Activated CD8-positive, alpha-beta memory T cell treated with anti-CD3 and anti-CD28 coated beads, Interleukin-2, amount 10 ng/mL, durations not matched to agents 7 days and 5 days (primary cell): ENCODE measurements around the gene RPS19. TPM values are rescaled to one million over a fixed set of nuclear protein-coding genes. Genes with fewer than 3 reads are reported as not detected.

ENCODE experiments used
- ATAC-seq: fragments of 150-1000 bp; cut with Tn5 transposase; one replicate; pipeline ENCODE4 v1.10.0; 2021; ENCODE audit warnings: moderate library complexity
- CTCF ChIA-PET: fragments of 350-600 bp; sonication (Branson Sonifier 250); formaldehyde crosslinking; loops from one replicate; lab custom pipeline; 2021; ENCODE audit warnings: antibody characterized with exemption; lab: Charles Lee
- DNase-seq: peaks from one replicate; pipeline ENCODE4 v3.0.0-alpha.2; 2020
- H3K27ac Mint-ChIP-seq: one replicate; pipeline ENCODE4 v1.8.0; 2021; ENCODE audit warnings: mild to moderate bottlenecking, mixed read lengths
- H3K27me3 Mint-ChIP-seq: one replicate; pipeline ENCODE4 v1.8.0; 2021; ENCODE audit warnings: mixed read lengths
- H3K36me3 Mint-ChIP-seq: one replicate; pipeline ENCODE4 v1.8.0; 2021; ENCODE audit warnings: mild to moderate bottlenecking, mixed read lengths
- H3K4me1 Mint-ChIP-seq: one replicate; pipeline ENCODE4 v1.8.0; 2021; ENCODE audit warnings: mixed read lengths
- H3K4me3 Mint-ChIP-seq: one replicate; pipeline ENCODE4 v1.8.0; 2021; ENCODE audit warnings: mild to moderate bottlenecking, moderate library complexity, mixed read lengths
- H3K9me3 Mint-ChIP-seq: one replicate; pipeline ENCODE4 v1.8.0; 2022; ENCODE audit warnings: low read depth, mixed read lengths
- microRNA-seq: library from miRNA; unstranded; fragments of <30 nt; microRNA quantifications from one replicate; pipeline ENCODE4 v1.2.0, GENCODE V29; 2022
- total RNA-seq, 2 experiments: library from RNA; stranded (reverse); gene quantifications; one replicate each; pipeline ENCODE4 v1.2.3, GENCODE V29; 2021

Gene RPS19
- total RNA-seq, 2 experiments from 2014 or later = 3,135 to 3,310 TPM

DNA sequence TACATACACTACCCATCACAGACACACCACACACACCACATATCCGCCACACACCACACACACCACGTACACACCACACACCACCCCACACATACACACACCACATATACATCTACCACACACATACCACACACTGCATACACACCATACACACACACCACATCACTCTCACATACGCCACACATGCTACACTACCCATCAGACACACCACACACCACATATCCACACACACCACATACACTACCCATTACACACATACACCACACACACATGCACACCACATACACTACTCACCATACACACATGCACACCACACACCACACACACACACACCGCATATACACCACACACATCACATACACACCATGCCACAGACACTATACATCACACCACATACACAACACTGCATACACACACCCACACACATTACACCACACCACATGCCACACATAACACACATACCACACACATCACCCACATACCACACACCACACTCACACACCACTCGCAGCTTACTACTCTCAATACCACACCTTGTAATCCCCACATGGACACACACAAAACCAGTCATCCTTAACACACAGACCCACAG, 58.7 kb downstream of the RPS19 start:
- DNase-seq (no peak), ATAC-seq (no peak)
- no peaks in the 10 kb centered on the region for H3K9me3 Mint-ChIP-seq
- CTCF ChIA-PET = interaction anchor here (0.8 kb wide), 1 partner anchor 11 kb away, joined by 3 read pairs; no protein-coding TSS in a partner anchor
- peaks cover 7% of the 10 kb centered on the region for H3K4me1 Mint-ChIP-seq
- H3K27ac Mint-ChIP-seq = no peak overlapping the region
- no peak overlapping the region for H3K4me3 Mint-ChIP-seq
- peaks cover 20% of the 10 kb centered on the region for H3K27me3 Mint-ChIP-seq
- H3K36me3 Mint-ChIP-seq = no peaks in the 10 kb centered on the region

DNA sequence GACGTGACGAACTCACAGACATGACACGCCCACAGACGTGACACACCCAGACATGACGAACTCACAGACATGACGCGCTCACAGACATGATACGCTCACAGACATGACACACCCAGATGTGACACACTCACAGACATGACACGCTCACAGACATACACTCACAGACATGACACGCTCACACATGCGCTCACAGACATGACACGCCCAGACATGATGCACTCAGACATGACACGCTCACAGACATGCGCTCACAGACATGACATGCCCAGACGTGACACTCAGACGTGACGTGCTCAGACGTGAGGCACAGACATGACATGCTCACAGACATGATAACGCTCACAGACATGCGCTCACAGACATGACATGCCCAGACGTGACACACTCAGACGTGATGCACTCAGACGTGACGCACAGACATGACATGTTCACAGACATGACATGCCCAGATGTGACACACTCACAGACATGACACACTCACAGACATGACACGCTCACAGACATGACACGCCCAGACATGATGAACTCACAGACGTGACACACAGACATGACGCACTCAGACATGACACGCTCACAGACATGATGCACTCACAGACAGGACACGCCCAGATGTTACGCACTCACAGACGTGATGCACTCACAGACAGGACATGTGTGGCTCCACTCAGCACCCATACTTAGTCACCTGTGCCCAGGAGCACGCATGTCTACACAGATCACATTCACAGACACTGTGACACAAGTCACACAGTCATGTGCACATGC, 60.1 kb downstream of the RPS19 start:
- DNase-seq = no peak
- peaks cover 13% of the 10 kb centered on the region for H3K27me3 Mint-ChIP-seq
- no peak for ATAC-seq
- CTCF ChIA-PET = interaction anchor here (0.8 kb wide), 1 partner anchor 10 kb away, joined by 3 read pairs; no protein-coding TSS in a partner anchor
- H3K4me3 Mint-ChIP-seq = no peak overlapping the region
- no peak overlapping the region for H3K27ac Mint-ChIP-seq
- H3K4me1 Mint-ChIP-seq = peaks cover 7% of the 10 kb centered on the region
- H3K36me3 Mint-ChIP-seq = no peaks in the 10 kb centered on the region
- H3K9me3 Mint-ChIP-seq = no peaks in the 10 kb centered on the region

DNA sequence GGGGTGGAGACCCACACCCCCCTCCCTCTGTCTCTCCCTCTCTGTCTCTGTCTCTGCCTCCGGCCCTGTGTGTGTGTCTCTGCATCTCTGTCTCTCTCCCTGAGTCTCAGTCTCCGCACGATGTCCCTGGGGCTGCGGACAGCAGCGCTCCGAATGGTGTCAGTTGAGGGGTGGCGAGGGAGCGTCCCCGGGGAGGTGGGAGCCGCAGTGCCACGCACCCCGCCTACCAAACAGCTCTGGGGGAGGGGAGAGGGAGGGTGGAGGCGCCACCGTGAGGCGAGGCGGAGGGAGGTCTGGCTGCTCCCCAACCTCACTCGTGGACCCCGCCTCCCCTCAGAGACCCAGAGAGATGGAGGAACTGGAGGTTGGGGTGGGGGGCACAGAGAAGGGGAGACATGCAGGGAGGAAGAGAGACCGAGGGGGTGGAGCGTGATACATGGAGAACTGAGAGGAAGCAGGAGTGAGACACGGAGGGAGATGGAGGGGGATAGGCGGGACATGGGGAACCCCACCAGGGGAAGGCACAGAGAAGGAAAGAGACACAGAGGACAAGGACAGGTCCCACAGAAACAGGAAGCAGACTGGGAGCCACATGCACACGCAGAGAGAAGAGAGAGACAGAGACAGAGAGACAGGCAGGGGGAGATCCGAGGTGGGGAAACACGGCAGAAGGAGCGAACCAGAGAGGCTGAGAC, 61.0 kb downstream of the RPS19 start:
- Mint-ChIP-seq H3K4me1 (peaks cover 7% of the 10 kb centered on the region), H3K4me3 (no peak overlapping the region), H3K9me3 (no peaks in the 10 kb centered on the region), H3K36me3 (no peaks in the 10 kb centered on the region), H3K27ac (no peak overlapping the region), H3K27me3 (peaks cover 13% of the 10 kb centered on the region)
- CTCF ChIA-PET = interaction anchor here (1.1 kb wide), 1 partner anchor 30 kb away, joined by 3 read pairs; no protein-coding TSS in a partner anchor
- ATAC-seq (no peak), DNase-seq (no peak)

DNA sequence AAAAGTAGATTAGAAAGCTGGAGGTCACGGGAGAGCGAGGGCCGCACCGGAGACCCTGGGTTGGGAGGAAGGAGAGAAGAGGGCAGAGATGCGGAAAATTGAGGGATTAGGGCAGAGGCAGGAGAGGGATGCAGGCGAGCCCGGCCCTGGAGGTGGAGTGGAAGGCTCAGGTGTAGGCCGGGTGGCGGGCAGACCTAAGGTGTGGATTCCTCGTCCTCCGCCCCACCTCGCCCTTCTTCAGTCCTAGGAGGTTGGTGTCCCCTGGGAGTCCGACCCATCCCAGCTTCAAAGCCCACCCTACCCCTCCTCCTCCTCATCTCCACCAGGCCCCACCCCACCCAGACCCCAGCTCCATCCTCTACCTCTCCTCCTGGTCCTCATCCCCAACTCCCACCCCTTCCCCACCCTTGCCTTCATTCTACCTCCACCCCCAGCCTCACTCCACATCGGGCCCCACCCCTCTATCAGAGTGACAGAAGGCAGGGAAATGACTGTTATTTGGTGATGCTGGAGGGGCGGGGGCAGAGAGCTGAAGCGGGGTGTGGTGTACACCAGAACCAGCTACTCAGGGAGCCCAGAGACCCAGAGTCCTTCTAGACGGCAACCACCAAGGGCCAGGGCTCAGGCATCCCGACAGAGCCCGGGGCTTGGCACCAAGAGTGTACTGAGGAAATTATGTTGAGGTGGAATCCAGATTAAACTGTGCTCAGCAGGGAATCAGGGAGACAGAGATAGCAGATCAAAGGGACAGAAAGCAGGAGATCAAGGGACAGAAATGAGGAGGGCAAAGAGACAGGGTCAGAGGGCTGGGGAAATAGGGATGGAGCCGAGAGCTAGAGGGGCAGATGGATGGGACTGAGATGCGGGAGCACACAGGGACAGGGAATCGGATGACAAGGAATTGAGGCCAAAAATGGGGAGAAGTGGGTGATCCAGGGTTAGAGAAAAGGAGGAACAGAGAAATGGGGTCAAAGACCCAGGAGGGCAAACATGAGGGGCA, 61.8 kb downstream of the RPS19 start:
- no peaks in the 10 kb centered on the region for H3K36me3 Mint-ChIP-seq
- DNase-seq (no peak), ATAC-seq (no peak)
- CTCF ChIA-PET = interaction anchor here (1.1 kb wide), 1 partner anchor 29 kb away, joined by 3 read pairs; no protein-coding TSS in a partner anchor
- H3K27me3 Mint-ChIP-seq = peaks cover 13% of the 10 kb centered on the region
- H3K9me3 Mint-ChIP-seq = no peaks in the 10 kb centered on the region
- peaks cover 7% of the 10 kb centered on the region for H3K4me1 Mint-ChIP-seq
- H3K27ac Mint-ChIP-seq = no peak overlapping the region
- H3K4me3 Mint-ChIP-seq = no peak overlapping the region

Small RNAs within 50 kb of the gene (microRNA-seq; reads per million reads assigned to microRNA genes)
- not detected for gene MIR6797

Other genes with a start within 250 kb of the RPS19 start
- gene CEACAM4, start 233.2 kb upstream of the RPS19 start, total RNA-seq = not detected
- gene CEACAM7, start 172.0 kb upstream of the RPS19 start, total RNA-seq = not detected
- not detected for gene CEACAM5, start 151.6 kb upstream of the RPS19 start, total RNA-seq
- not detected for gene CEACAM6, start 104.7 kb upstream of the RPS19 start, total RNA-seq
- not detected for gene CEACAM3, start 63.7 kb upstream of the RPS19 start, total RNA-seq
- not detected for gene LYPD4, start 15.6 kb upstream of the RPS19 start, total RNA-seq
- gene DMRTC2, start 15.2 kb upstream of the RPS19 start, total RNA-seq = not detected
- gene CD79A, start 17.0 kb downstream of the RPS19 start, total RNA-seq = 1 to 10 TPM; 4.0 to 4.1 TPM
- gene ARHGEF1, start 22.9 kb downstream of the RPS19 start, total RNA-seq = 100 to 1,000 TPM; 545 to 682 TPM
- gene ERFL, start 68.2 kb downstream of the RPS19 start, total RNA-seq = 1 to 10 TPM; 1.5 to 1.9 TPM
- 10 to 100 TPM; 81.3 to 93.9 TPM for gene RABAC1, start 99.1 kb downstream of the RPS19 start, total RNA-seq
- gene ATP1A3, start 134.0 kb downstream of the RPS19 start, total RNA-seq = 1 to 10 TPM; 3.4 to 5.6 TPM
- gene GRIK5, start 210.0 kb downstream of the RPS19 start, total RNA-seq = under 1 TPM; 0.44 to 0.56 TPM
- gene ZNF574, start 215.9 kb downstream of the RPS19 start, total RNA-seq = 10 to 100 TPM; 14.7 to 18.3 TPM